Suprapubic skin (tissue), 4 donors: ENCODE measurements around the gene KIRREL3. TPM values are rescaled to one million over a fixed set of nuclear protein-coding genes. Genes with fewer than 3 reads are reported as not detected.
A peak's percentile ranks its signal among the peaks of the same experiment; 100 is the strongest.

Source experiments
- DNase-seq, 2 donors: peaks; one replicate each; pipeline ENCODE4 v3.0.0-alpha.2; 2019; ENCODE audit warnings: low spot score in 2 of 2
- H3K27ac ChIP-seq: fragments of 200-600 bp; sonication (generic); one replicate; pipeline ENCODE4 v1.5.1; 2019
- H3K27me3 ChIP-seq: fragments of 200-600 bp; sonication (generic); one replicate; pipeline ENCODE4 v1.5.1; 2019
- H3K36me3 ChIP-seq: fragments of 200-600 bp; sonication (generic); one replicate; pipeline ENCODE4 v1.5.1; 2019
- H3K4me1 ChIP-seq: fragments of 200-600 bp; sonication (generic); one replicate; pipeline ENCODE4 v1.5.1; 2019
- H3K4me3 ChIP-seq: fragments of 200-600 bp; sonication (generic); one replicate; pipeline ENCODE4 v1.5.1; 2019; ENCODE audit warnings: mild to moderate bottlenecking
- H3K9me3 ChIP-seq: fragments of 200-600 bp; sonication (generic); one replicate; pipeline ENCODE4 v1.5.1; 2019
- EP300 ChIP-seq: sonication (generic); formaldehyde crosslinking; IDR thresholded peaks from one replicate; pipeline ENCODE4 v1.6.1; 2017; ENCODE audit warnings: antibody characterized with exemption
- POLR2A ChIP-seq, 2 donors: fragments of 450-650 bp; IDR thresholded peaks; one replicate each; pipeline ENCODE4 v1.6.1; 2017; ENCODE audit warnings: antibody characterized with exemption in 2 of 2, mild to moderate bottlenecking in 2 of 2, moderate library complexity in 2 of 2
- POLR2AphosphoS5 ChIP-seq, 3 donors: sonication (generic); formaldehyde crosslinking; IDR thresholded peaks; one replicate each; pipeline ENCODE4 v1.6.1; 2017; ENCODE audit warnings: antibody characterized with exemption in 3 of 3
- WGBS: methylation state at CpG from one replicate; pipeline ENCODE4 v1.1.5; 2018; 5-methylcytosine and 5-hydroxymethylcytosine counted together
- total RNA-seq, 4 donors: library from RNA; depleted of rRNA; stranded (reverse); fragments of >200 nt; gene quantifications; one replicate each; pipeline ENCODE4 v1.1.0, GENCODE V29; 2016
- TF ChIP-seq, protein P1 (sequence below), 2 donors: fragments of 200-600 bp in 1 of 2; fragments of 450-650 bp in 1 of 2; sonication (generic) in 1 of 2; IDR thresholded peaks; one replicate each; pipeline ENCODE4 v1.5.1; 2016 to 2019; ENCODE audit warnings: antibody characterized with exemption in 2 of 2, mild to moderate bottlenecking in 1 of 2, moderate library complexity in 1 of 2

Gene KIRREL3
- total RNA-seq, 4 donors from 2014 or later = 0.17 TPM; not detected in 3

DNA sequence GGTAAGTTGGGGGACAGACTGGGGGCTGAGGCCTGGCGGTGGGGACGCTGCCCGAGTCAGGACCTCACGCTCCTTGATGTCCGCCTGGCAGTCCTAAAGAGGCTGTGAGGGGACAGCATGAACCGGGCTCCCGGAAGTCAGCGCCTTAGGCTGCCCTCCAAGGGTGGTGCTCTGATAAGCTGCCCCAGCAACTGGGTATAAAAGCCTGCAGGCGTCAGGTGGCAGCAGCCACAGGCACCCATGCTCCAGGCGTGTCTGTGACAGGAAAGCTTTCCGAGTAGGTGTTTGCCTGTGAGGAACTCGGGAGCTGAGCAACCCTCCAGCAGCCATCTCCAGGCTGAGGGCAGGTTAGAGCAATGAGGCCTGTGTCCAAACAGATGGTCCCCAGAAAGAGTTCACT lies 592.1 kb downstream of the KIRREL3 start:
- H3K4me1 ChIP-seq = peaks cover 74% of the 10 kb centered on the region
- 70% methylated on average over 10 of the region's 12 CpGs for WGBS

DNA sequence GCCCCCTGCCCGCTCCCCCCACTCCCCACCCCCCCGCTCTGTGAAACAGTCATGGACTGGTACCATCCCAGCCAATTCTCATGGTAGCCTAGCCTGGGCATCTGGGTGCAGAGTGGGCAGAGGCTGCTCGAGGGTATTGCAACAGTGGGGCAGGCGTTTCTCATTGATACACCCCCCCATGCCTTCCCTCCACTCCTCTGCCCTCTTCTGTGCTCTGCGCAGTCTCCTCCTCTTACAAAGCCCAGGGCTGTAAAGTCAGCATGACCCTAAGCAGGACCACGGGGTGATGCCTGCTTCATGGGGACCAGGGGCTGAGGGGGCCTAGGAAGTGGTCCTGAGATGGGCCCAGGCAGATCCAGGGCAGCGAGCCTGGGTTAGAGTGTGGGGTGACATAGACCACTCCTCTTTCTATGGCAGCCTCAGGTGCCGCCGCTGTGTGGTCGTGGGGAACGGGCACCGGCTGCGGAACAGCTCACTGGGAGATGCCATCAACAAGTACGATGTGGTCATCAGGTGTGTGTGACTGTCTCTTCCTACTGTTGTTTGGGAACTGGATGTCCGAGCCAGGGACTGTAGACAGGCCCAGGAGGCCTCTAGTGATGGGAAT lies 592.8 kb downstream of the KIRREL3 start:
- no peak overlapping the region for H3K27ac ChIP-seq
- H3K4me1 ChIP-seq = peaks cover 78% of the 10 kb centered on the region

More for the DNA sequence above, 592.1 kb downstream of the KIRREL3 start:
- no peak for DNase-seq
- TF ChIP-seq, protein P1, sequence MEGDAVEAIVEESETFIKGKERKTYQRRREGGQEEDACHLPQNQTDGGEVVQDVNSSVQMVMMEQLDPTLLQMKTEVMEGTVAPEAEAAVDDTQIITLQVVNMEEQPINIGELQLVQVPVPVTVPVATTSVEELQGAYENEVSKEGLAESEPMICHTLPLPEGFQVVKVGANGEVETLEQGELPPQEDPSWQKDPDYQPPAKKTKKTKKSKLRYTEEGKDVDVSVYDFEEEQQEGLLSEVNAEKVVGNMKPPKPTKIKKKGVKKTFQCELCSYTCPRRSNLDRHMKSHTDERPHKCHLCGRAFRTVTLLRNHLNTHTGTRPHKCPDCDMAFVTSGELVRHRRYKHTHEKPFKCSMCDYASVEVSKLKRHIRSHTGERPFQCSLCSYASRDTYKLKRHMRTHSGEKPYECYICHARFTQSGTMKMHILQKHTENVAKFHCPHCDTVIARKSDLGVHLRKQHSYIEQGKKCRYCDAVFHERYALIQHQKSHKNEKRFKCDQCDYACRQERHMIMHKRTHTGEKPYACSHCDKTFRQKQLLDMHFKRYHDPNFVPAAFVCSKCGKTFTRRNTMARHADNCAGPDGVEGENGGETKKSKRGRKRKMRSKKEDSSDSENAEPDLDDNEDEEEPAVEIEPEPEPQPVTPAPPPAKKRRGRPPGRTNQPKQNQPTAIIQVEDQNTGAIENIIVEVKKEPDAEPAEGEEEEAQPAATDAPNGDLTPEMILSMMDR (IDR thresholded peaks at IDR 0.05) = no peak
- no peak for TF ChIP-seq POLR2A (IDR thresholded peaks at IDR 0.05)
- TF ChIP-seq EP300 = no peak
- TF ChIP-seq POLR2AphosphoS5 (IDR thresholded peaks at IDR 0.05) = no peak
- no peaks in the 10 kb centered on the region for H3K9me3 ChIP-seq
- H3K27ac ChIP-seq = no peak overlapping the region
- peaks cover 25% of the 10 kb centered on the region for H3K36me3 ChIP-seq
- H3K4me3 ChIP-seq = no peak overlapping the region
- H3K27me3 ChIP-seq = no peaks in the 10 kb centered on the region

DNA sequence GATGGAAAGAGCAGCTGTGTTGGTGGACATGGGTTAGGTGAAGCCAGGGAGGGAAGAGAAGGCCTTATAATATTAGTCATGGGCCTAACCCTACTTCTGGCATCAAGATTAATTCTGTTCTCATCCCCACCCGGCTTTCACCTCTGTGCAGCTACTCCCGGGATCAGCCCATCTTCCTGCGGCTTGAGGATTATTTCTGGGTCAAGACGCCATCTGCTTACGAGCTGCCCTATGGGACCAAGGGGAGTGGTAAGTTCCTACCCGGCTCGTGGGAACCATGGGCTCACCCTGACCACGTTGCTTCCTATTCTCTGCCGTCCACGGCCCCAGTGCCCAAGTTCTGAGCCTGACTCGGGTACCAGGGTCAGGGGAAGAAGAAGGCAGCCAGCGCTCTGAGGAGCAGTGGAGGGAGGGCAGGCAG lies 593.5 kb downstream of the KIRREL3 start:
- H3K27ac ChIP-seq = no peak overlapping the region
- H3K4me1 ChIP-seq = peaks cover 76% of the 10 kb centered on the region
- no peak for DNase-seq
- WGBS = 90% methylated on average over 9 of the region's 12 CpGs
- TF ChIP-seq EP300 = no peak
- TF ChIP-seq, protein P1 (IDR thresholded peaks at IDR 0.05) = no peak
- no peak for TF ChIP-seq POLR2AphosphoS5 (IDR thresholded peaks at IDR 0.05)
- TF ChIP-seq POLR2A (IDR thresholded peaks at IDR 0.05) = no peak
- no peak overlapping the region for H3K4me3 ChIP-seq
- H3K27me3 ChIP-seq = no peaks in the 10 kb centered on the region
- H3K9me3 ChIP-seq = no peaks in the 10 kb centered on the region
- peaks cover 18% of the 10 kb centered on the region for H3K36me3 ChIP-seq

More for the DNA sequence above, 592.8 kb downstream of the KIRREL3 start:
- H3K9me3 ChIP-seq = no peaks in the 10 kb centered on the region
- 97% methylated on average over 6 of the region's 15 CpGs for WGBS
- H3K4me3 ChIP-seq = no peak overlapping the region
- peaks cover 22% of the 10 kb centered on the region for H3K36me3 ChIP-seq
- TF ChIP-seq POLR2A (IDR thresholded peaks at IDR 0.05) (no peak), EP300 (no peak), POLR2AphosphoS5 (IDR thresholded peaks at IDR 0.05) (no peak)
- TF ChIP-seq, protein P1 (IDR thresholded peaks at IDR 0.05) = no peak
- no peaks in the 10 kb centered on the region for H3K27me3 ChIP-seq
- DNase-seq = no peak

DNA sequence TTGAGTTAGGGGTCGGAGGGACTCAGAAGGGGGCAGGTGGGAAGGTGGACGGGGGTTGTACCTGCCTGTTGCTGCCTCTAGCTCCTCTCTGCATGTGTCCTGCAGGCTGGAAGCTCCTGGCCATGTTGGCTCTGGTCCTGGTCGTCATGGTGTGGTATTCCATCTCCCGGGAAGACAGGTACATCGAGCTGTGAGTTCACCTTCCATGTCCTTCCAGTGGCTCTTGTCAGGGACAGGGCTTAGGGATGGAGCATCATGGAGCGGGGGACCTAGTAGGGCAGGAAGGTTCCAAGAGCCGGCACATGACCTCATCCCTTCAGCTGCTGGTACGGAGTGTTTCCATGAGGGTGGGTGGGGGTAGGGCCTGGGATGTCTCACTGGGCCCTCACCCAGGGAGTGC lies 594.2 kb downstream of the KIRREL3 start:
- H3K4me3 ChIP-seq = no peak overlapping the region
- no peak for DNase-seq
- TF ChIP-seq POLR2AphosphoS5 (IDR thresholded peaks at IDR 0.05) (no peak), POLR2A (IDR thresholded peaks at IDR 0.05) (no peak), EP300 (no peak)
- TF ChIP-seq, protein P1 (IDR thresholded peaks at IDR 0.05) = no peak
- peak overlapping the region; percentile 48 for H3K27ac ChIP-seq
- H3K9me3 ChIP-seq = no peaks in the 10 kb centered on the region
- H3K4me1 ChIP-seq = peaks cover 69% of the 10 kb centered on the region
- H3K27me3 ChIP-seq = no peaks in the 10 kb centered on the region
- no CpG with 5 or more reads among the region's 8 CpGs for WGBS
- H3K36me3 ChIP-seq = peaks cover 18% of the 10 kb centered on the region

DNA sequence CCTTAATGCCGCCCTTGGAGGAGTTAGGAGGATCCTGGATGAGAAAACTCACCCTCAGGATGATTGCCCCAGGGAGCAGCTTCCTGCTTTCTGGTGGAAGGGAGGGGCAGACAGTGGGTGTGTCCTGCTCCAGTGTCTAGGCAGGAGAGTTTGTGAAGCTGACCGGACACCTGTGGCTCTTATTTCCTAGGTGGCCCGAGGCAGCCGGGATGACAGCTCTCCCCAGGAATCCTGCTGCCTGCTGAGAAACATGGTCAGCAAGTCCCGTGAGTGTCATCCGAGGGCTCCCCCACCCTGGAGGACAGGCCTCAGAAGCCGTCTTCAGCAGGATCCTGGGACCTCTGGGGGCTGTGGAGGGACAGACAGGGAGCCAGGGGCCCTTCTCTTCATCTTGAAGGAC lies 594.7 kb downstream of the KIRREL3 start:
- peak in 1 of 2 donors; percentile 59 for DNase-seq
- H3K27ac ChIP-seq = peak overlapping the region; percentile 48
- TF ChIP-seq POLR2AphosphoS5 (IDR thresholded peaks at IDR 0.05) (no peak), EP300 (no peak), POLR2A (IDR thresholded peaks at IDR 0.05) (no peak)
- TF ChIP-seq, protein P1 (IDR thresholded peaks at IDR 0.05) = no peak

More for the DNA sequence above, 594.7 kb downstream of the KIRREL3 start:
- Histone ChIP-seq H3K27me3 (no peaks in the 10 kb centered on the region), H3K4me1 (peaks cover 64% of the 10 kb centered on the region), H3K36me3 (peaks cover 18% of the 10 kb centered on the region), H3K4me3 (no peak overlapping the region), H3K9me3 (no peaks in the 10 kb centered on the region)
- no CpG with 5 or more reads among the region's 7 CpGs for WGBS
